GM21390 (cell line): Measurements from ENCODE around the gene CNTNAP2.

Source experiments
- ATAC-seq: cut with Tn5 transposase; IDR thresholded peaks from one replicate; pipeline ENCODE4 v1.9.1; 2021; ENCODE audit not compliant: unreplicated experiment

CNTNAP2 gene

DNA sequence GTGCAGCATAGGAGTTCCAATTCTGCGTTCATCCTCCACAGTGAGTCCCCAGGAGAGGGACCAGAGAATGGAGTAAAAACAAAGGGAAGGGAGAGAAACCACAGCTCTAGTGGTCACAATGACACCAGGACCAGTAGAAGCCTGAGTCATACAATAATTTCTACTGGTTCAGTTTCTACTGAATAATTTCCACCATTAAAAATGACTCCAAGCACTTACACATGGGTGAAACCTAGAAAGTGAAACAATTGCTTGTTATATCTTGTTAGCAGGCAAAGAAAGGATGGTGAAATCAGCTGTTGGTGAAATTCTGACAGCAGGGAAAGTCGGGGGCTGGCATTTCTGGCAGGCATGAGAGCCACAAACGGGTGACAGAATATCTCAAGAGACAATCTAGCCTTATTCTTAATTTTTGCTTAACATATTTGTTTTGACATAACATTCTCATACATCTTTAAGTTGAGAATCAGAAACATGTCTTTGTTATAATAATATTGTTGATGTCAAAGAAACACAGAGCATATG is 1408.2 kb downstream of the CNTNAP2 start:
- ATAC-seq: no peak

- no peak for ATAC-seq
Observed at GRCh38 chr7:147525325-147525724, 1408.7 kb downstream of the CNTNAP2 start.

DNA sequence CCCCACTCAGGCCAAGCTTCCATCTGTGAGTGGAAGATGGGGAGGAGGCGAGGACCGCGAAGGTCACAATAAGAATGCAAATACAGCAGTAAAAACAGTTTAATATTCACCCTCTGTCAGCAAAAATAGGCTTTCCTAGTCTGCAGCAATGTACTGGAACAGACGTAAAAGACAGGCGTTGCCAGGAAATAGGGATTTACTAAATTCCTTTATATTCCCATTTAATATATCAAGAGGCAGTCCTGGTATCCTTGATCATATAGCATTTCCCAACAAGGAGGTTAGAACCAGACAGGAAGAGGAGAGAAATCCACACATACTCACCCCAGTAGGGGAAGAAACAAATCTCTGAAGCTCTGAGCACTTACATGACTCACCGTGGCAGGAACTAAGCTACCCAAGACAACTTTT is 1419.1 kb downstream of the CNTNAP2 start:
- no peak for ATAC-seq

DNA sequence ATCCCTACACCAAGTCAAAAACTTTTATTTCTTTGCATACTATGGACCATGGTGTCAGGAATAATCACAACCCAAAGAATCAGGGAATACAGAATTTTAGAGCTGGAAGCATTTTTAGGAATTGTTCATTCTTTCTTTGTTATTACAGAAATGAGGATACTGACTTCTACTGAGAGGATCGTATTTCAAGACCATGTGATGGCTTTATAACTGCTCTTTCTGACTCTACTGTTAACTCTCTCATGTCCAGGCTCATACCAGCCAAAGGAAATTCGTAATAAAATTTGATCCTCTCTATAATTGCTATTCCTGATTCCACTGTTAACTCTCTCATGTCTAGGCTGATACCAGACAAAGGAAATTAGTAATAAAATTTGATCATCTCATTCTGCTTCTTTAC is 1423.1 kb downstream of the CNTNAP2 start:
- no peak for ATAC-seq

- no peak for ATAC-seq
Observed at GRCh38 chr7:147540743-147541142, 1424.1 kb downstream of the CNTNAP2 start.

DNA sequence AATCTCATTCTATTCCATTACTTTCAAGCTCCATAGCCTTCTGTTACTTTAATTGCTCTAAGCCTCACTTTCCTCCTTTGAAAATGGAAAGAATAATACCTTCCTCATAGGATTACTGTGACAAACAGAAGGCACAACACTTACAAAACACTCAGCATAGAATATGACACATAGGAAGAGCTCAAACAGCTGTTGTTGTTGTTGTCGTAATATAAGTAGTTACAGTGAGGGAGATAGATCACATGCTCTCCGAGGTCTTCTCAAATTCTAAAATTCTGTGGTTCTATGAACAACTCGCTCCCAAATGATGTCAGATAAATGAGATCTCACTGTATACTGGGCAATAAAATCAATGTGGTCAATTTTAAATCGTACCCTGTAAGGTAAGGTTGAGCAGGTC is 1424.7 kb downstream of the CNTNAP2 start:
- ATAC-seq: no peak

DNA sequence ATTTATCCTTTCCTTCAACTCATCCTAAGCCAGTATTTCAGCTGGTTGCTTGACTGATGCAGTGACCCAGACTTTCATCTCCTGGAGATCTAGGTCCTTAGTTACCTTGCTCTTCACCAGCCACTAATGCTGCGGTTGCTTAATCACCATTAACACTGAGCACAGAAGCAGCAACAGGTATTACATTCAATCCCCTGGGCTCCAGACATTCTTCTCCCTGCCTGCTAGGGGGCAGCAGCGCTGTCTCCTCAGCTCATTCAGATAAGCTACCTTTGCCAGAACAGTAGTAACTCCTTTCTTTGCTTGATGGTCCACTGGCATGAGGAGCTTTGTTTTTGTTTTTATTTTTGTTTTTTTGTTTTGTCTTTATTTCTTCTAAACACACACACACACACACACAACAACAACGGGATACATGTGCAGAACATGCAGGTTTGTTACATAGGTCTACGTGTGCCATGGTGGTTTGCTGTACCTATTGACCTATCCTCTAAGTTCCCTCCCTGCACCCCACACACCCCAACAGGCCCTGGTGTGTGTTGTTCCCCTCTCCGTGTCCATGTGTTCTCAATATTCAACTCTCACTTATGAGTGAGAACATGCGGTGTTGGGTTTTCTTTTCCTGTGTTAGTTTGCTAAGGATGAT is 1430.8 kb downstream of the CNTNAP2 start:
- peak; percentile 70 for ATAC-seq

GRCh38 chr7:147556317-147556716 is 1439.7 kb downstream of the CNTNAP2 start:
- ATAC-seq: no peak

DNA sequence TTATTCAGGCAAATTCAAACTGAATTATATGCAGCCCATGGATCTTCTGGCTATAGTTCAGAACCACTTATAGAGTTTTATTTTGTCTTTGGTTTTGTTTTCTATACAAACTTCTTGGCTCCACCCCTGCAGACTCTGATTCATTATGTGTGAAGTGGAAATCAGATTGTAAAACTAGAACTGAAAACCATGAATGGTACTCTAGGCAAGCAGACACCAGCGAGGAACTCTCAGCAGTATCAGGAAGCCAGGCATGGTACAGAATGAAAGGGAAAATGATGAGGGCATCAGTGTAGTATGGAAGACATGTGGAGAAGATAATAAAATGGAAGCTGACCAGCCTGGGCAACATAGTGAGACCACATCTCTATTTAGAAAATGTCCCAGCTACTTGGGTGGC is 1447.1 kb downstream of the CNTNAP2 start:
- ATAC-seq: no peak

GRCh38 chr7:147564786-147565476 is 1448.3 kb downstream of the CNTNAP2 start:
- ATAC-seq: no peak

DNA sequence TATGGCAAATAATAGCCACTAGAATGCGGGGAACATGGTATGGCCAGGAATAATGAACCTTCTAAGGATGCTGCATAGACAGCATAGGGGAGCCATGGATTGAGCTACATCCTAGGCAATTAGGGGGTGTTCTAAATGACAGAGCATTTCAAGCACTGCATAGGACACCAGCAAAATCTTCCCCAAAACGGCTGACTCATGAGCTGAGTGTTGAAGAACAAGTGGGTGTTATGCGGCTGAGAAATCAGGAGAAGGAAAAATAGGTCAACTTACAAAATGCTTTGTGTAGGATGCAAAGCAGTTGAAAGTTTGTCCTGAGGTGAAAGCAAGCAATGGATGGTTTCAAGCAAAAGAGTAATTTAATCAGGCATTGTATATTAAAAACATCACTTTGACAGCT is 1450.4 kb downstream of the CNTNAP2 start:
- no peak for ATAC-seq

DNA sequence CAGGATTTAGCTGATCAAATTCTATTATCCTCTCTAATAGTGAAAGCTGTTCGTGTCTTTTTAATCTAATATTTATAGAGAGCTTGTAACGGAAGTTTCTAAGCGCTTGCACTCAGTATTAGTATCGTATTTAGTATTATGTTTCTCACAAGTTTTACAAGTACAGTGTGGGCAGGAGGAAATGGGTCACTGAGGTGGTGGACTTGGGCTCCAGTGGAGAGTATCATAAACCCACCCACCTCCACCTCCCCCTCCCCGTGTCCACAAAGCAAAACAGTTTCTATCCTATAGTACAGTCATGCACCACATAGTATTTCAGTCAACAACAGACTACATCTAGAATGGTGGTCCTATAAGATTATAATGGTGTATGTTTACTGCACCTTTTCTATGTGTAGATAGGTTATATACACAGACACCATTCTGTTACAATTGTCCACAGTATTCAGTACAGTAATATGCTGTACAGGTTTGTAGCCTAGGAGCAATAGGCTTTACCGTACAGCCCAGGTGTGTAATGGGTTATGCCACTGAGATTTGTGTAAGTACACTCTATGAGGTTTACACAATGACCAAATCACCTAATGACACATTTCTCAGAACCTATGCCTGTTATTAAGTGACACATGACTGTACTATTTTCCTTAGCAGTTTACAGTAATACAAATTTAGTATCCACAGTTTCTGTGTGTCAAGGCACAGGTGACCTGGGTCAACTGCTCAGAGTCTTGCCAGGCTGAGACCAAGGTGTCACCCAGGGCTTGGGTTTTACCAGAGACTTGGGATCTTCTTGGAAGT is 1452.7 kb downstream of the CNTNAP2 start:
- no peak for ATAC-seq

GRCh38 chr7:147570390-147570789 is 1453.8 kb downstream of the CNTNAP2 start:
- no peak for ATAC-seq

DNA sequence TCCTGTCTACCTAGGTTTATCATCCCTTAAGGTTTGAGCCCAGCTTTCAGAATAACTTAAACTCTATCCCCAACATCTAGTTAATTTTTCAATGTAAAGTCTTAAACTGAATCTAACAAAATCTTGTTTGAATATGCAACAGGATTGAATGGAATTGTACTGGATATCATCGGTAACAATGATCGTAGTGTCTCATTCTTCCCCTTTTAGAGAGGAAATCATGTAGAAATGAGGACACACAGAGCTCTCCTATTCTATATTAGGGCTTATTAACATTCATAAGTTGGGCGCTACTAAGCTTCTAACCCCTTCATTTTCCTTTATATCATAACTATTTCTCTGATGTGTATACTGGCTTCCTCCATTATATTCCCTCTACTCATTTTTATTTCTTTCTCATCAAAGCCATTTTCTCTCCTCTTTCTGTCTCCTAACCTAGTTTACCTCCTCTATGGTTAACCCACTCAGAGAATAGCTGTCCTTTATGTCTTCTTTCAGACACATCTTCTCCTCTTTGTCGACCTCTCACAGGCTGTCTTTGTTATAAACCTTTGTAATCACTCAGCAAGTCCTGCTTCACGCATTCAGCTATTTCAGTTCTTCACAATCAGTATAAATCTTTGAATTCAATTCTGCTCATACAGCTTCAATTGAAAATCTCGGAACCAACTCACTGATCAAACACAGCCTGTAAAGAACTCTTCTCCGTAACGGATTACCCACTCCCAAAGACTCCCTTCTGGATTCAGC is 1455.0 kb downstream of the CNTNAP2 start:
- no peak for ATAC-seq

DNA sequence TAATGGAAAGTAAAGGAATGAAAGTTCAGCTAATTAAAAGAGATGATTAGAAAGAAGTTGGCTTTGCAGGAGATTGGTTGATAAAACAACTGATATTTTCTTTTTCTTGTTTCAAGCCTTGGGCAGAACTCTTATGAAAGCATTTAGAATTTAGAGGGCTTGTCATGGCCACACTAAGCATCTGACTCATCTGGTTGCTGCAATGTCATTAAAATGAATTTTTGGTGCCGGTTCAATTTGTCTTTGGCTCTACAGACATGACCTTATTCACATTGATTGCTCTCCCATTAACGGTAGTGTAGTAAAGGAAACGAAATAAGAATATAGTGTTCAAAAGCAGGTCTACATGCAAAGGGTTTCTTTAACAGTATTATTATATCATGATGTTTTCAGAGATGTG is 1461.6 kb downstream of the CNTNAP2 start:
- no peak for ATAC-seq

DNA sequence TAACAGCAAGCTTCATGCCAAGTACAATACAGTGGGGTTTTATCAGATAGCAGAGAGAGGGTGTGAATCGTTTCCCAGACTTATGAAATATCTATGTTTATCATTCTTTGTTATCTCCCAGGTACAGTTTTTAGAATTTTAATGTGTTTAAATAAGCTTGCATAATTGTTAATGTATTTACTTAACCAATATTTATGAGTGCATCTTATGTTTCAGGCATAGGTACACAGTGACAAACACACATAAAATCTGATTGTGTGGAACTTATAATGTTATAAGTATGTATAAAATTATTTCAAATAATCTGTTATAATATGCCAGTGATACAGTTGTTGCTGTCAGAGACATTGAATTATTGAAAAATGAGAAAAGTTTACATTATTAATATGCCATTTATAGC is 1462.5 kb downstream of the CNTNAP2 start:
- ATAC-seq: no peak

DNA sequence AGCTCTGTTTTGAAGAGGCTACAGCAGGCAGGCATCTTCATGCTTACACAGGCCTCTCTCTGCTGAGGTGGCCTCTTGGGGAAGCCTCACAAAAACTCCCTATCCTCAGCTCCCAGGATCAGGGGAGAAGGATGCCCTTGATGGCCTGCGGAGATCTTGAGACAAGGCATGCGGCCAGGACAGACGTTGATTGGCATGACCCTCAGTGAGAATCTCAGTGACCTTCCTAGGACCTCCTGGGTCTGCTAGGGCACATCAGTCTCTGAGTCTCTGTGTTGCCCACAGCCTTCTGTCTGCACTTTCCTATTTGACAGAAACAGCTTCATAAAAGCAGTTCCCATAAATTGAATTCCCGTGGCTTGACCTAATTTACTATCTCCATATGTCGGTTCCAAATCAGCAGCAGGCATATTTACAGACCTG is 1468.2 kb downstream of the CNTNAP2 start:
- ATAC-seq: no peak

DNA sequence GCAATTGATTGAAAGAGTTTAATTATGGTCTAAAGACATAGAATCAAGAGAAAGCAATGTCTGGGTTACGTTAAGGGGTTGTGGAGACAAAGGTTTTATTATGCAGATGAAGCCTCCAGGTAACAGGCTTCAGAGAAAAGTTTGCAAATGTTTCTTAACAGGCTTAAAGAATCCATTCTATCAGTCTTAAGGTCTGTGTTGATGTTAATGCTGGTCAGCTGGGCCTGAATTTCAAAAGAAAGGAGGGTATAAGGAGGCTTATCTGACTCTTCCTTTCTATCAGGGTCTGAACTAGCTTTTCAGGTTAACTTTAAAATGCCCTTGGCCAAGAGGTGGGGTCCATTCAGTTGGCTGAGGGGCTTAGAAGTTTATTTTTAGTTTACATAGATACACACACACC is 1469.5 kb downstream of the CNTNAP2 start:
- ATAC-seq: no peak

- ATAC-seq: no peak
Observed at GRCh38 chr7:147586526-147586925, 1469.9 kb downstream of the CNTNAP2 start.

GRCh38 chr7:147593271-147594057 is 1476.9 kb downstream of the CNTNAP2 start:
- no peak for ATAC-seq
